HuH-7.5 (cell line): ENCODE results near the gene AAK1.
A peak's percentile ranks its signal among the peaks of the same experiment; 100 is the strongest.
"Not testable (repeated sequence)": the region's sequence is repeated elsewhere in the genome, so short reads cannot be mapped to it uniquely, and the experiment has no call there.

Experiments
- DNase-seq: peaks from one replicate; pipeline ENCODE4 v3.0.0; 2011; ENCODE audit warnings: low spot score

The AAK1 gene

DNA sequence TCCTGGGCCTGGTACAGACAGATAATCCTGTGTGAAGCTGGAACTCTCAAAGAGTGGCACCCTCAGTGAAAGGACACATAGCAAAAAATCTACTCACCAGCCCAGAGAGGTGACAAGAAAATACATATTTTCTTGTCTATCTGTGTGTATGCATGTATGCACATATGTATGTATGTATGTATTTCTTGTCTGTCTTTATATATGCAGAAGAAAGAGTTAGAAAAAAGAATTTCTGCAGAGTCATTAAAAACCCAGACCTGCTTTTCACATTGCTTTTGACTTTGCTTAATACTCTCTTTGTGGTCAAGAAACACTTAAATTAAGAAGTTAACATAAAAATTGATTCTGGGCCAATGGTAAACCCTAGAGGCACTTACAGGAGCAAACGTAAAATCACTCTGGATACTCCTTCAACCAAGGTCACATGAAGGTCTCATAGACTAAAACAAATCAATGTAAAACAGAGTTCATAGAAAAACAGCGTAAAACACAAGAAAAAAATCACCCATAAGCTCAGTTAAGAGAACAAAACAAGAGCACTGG, 16.5 kb upstream of the AAK1 start:
- DNase-seq = no peak

DNA sequence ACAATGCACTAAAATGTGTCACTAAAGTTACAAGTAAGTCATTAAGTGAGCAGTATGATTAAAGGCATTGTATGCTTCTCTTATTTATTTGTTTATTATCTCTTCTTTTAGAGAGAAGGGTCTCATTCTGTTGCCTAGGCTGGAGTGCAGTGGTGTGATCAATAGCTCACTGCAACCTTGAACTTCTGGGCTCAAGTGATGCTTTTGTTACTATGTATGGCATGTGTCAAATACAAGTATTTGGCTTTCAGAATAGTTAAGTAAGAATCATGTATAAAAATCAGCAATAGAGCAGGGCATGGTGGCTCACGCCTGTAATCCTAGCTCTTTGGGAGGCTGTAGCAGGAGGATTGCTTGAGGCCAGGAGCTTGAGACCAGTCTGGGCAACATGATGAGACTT, 15.8 kb upstream of the AAK1 start:
- no peak for DNase-seq

DNA sequence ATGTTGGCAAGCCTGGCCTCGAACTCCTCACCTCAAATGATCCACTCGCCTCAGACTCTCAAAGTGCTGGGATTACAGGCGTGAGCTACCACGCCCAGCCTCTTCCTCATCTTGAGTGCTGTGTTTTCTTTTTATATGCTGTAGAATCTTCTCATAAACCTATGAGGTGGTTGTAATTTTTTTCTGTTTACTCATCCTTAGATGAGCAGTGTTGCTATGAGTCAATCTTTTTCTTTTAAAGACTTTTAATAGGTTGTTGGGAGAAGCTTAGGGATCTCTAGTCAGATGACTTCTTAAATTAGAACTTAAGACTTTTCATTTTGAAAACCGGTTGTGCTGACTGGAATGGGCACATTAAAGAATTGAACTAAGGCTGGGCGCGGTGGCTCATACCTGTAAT, 8.7 kb upstream of the AAK1 start:
- no peak for DNase-seq

DNA sequence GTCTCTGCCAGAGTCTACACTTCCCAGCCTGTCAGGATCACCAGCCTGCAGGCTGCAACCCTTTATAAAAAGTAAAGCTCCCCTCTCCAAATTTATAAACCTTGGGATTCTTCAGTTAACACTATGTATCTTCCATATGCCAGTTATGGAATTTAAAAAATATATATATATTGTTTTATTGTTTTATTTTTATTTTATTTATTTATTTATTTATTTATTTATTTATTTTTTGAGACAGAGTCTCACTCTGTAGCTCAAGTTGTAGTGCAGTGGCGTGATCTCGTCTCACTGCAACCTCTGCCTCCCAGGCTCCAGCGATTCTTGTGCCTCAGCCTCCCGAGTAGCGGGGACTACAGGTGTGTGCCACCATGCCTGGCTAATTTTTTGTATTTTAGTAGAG, 3.7 kb upstream of the AAK1 start:
- DNase-seq = not testable (repeated sequence)

DNA sequence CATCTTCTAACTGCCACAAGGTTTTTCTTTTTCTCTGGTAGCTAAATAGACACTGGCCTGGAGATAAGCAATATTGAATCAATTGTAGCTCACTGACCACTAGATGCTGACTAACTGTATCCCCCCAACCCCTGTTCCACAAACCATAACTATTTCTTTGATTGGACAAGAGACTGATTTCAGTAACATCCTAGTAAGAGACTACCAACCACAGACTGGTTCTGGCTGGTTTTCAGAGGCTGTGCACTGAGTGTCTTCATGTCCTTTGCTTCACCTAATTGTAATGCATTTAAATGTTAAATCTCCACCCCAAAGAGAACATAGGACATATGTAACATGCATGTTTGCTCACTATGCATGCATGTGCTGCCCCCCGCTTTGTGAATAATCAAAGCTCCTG, 3.2 kb upstream of the AAK1 start:
- no peak for DNase-seq

DNA sequence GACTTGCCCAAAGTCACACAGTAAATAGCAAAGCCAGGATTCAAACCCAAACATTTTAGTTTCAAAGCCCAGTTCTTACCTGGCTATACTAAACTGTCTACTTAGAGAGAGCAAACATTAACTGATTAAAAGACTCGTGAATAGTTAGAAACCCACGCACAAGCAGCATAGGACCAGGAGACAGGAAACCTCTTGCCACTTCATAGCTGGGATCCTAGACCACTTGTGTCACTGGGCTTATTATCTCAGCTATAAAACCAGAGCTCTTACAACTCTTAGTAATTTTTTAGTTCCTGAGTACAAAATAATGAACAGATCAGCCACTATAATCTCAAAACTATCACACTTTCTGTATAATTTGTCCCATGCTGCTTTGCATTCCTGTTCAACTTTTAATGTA, 2.4 kb upstream of the AAK1 start:
- no peak for DNase-seq

DNA sequence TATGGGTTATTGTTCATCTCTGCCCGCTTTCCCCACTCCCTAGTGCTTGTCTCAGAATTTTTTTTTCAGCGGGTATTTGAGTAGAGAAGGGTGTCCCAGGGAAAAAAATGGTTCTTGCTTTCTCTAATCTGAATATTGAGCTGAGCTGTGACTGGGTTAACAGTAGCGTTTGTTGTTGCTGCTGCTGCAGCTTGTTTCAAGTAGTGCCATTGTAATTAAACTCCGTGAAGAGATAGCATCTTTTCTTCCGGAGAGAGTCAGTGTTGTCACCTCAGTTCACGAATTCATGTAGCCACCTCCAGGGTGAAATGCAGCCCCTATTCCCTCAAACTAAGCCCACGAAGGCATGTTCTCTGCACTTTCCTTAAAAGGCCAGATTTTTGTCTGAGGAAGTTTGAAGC, 1.5 kb upstream of the AAK1 start:
- DNase-seq = no peak

DNA sequence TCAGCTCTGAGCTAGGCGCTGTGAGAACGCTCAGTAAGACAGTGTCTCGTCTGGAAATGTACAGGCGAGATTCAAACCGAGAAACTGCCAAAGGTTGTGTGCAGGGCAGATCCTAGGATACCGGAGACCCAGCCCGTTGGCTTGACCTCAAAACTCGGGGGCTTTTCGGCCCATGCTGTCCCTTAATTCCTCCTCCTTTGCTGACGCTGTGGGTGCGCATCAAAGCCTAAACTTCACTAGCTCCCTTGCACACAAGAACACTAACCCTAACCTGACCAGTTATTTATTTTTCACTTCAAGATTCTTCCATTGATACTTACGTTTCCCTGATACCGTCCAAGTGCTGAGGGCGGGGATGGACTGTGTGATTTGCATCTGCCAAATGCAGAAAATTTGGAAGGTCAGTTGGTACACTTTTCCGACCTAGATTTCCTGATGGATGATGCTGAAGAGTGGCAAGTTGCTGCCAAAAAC, 1.0 kb upstream of the AAK1 start:
- DNase-seq = no peak

DNA sequence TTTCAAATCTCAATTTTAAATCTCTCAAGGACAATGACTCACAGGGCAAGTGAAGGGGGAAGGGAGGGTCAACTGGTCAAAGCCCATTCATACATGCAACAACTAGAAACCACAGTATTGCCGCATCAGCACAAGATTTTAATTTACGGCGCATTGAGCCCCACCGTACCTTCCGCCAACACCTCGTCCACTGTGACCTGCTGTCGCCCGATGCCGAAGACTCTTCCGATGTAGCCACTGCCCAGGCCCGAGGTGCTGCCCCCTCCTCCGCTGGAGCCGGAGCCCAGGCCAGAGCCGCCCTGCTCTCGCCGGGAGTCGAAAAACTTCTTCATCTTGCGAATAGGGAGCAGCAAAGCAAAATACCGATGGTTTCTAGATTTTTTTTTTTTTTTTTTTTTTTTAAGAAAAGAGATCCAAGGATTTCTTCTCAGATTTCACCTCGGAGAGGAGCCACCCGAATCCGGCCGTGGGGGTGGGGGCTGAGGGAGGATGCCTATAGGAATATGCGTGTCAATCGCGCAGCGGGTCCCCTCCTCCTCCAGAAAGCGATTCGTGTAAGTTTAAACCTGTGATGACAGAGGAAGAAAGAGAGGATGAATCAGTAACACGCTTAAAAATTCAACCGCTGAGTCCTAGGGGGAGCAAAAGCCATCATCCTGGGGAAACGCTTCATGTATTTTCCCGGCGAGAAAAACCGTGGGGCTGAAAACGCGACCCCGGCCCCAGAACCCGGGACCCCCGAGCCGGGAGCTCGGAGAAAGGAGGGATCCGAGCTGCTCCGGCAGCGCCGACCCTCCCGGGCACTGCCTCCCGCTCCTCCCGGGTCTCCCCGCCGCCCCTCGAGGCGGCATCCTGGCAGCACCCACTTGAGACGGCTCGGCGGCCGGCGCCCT, 584 bp downstream of the AAK1 start:
- DNase-seq = peak; percentile 43

DNA sequence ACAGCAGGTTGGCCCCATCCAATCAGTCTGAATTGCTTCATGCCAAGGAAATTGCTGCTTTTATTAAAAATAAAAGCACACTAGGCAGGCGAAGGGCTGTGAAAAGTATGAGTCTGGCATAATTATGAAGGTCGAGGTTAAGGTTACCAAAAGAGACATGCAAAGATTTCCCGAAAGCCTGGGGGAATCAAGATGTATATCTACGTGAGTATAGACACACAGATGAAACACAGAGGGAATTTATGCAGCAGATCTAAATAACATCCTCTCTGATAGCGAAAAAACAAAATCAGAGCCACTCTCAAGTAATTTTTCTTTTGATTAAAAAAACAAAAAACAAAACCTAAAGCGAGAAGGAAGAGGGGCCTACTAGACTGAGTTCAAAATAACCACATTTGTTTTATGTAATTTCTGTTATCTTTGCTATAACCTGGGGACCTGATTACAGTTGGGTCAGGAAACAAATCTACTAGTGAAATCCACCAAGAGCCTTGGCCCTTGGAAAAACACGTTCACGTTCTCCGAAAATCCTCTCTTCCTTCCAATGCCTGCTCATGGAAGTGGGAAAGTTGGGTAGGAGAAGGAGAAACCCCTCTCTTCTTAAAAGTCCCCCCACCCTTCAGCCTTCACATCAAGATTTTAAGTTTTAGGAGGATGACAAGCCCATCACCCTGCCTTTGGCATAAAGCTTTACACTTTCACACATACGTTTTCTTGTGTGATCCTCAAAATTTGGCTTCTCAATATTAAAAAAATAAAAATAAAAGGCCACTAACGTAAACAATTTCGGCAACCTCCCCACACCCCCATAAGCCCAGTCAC, 1.4 kb downstream of the AAK1 start:
- no peak for DNase-seq

DNA sequence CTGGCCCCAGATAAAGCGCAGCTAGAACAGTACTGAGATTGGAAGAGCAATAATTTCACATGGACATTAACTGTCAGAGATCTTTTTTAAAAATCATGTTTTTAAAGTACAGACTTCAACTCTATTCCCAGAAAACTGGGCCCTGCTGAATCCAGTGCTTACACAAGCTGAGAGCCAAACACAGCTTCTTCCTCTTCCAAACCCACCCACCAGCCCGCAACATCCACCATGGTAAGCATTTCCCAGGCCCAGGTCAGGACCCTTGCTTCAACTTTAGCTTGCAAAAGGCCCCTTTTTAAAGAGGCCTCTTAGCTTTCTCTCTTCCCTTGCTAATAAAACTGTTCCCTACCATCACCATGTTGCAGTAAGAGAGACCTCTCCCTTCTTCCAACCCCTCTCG, 2.1 kb downstream of the AAK1 start:
- no peak for DNase-seq

DNA sequence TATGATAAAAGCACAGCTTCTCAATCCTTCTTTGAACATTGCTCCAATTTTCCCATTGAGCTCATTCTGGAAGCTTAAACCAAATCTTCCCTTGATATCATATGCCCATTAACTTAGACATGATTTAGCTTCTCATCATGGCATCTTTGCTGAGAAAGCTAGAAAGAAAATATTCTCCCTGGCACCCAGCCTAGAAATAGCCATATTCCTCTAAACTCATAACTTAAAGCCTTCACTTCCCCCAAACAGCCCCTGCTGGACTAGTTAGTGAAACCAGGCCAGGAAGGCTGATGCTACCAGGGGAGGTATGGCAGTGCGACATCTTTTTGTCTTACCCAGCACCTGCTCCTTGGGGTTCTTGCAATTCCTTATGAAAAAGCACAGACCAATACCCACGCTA, 4.3 kb downstream of the AAK1 start:
- DNase-seq = no peak

DNA sequence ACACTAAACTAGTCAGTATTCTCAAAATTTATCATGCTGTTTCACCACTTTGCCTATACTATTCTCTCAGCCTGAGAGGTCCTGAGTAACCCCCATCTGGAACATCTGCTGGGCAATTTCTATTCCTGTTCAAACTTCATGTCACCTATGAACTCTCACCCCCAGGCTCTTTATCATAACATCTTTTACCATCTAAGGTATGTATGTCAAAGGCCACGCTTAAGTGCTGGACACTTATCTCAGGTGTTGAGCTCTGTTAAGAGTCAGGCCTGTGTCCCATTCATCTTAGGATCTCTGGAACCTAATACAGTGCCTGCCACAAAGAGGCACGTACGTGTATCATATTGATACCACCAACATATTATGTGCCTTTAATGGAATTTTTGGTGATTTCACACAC, 4.9 kb downstream of the AAK1 start:
- no peak for DNase-seq

DNA sequence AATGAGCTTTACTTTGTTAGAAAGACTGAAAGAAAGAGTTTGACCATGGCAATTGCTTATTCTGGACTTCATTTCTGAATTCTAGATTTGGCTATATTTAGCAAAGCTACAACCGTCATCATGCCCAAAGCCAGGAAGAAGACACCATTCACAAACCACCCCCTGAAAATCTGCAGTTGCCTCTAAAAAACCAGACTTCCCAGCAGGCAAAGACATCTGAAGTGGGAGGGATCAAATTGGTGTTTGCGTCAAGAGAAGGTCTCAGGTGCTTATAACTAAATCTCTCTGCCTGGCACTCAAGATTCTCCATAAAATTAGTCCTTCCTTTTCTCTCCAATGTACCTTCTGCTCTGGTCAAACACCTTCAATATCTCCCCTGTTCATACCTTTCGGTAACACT, 5.6 kb downstream of the AAK1 start:
- DNase-seq = no peak

DNA sequence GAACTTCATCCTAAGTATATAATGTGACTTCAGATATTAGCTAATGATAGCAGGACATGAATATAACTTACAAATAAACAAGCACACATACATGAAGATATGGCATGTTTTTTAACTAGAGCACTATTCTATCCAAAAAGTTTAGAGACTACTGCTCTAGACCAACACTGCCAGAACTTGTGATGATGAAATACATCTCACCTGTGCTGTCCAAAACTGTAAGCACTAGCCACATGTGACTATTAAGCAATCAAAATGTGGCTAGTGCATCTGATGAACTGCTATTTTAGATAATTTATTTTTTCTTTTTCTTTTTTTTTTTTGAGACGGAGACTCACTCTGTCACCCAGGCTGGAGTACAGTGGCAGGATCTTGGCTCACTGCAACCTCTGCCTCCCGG, 7.1 kb downstream of the AAK1 start:
- DNase-seq = no peak

DNA sequence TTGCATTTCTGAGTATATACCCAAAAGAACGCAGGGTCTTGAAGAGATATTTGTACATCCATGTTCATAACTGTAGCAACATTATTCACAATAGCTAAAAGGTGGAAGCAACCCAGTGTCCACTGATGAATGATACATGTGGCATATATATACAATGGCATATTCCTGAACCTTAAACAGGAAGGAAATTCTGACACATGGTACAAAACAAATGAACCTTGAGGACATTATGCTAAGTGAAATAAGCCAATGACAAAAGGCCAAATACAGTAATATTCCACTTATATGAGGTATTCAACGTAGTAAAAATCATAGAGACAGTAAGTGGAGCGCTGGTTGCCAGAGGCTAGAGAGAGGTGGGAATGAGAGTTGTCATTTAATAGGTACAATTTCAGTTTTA, 8.1 kb downstream of the AAK1 start:
- DNase-seq = no peak

DNA sequence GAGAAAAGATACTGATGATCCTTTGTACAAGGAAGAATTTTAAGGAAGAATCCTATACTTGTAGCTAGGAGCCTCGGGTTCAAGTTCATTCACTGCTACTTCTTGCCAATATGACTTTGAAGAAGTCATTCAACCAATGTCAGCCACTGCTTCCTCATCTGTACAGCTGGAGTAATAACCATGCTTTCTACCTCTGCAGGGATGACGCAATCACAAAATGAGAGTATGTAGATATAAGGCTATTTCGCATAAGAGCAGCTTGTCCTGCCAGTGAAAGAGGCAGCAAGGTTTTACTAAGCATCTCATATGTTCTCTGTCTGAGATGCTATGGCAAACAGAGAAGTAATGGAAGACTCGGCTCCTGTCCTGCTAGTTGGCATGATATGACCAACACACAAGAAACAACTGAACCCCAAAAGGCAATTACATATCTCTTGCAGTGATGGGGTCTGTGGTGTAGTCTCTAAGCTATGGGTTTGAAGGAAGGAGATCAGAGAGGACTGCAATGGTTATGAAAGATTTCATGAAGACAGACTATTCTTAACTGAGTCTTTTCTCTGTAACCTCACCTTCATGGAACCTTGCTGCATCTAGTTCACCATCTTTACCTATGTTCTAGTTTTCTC, 9.2 kb downstream of the AAK1 start:
- DNase-seq = no peak

DNA sequence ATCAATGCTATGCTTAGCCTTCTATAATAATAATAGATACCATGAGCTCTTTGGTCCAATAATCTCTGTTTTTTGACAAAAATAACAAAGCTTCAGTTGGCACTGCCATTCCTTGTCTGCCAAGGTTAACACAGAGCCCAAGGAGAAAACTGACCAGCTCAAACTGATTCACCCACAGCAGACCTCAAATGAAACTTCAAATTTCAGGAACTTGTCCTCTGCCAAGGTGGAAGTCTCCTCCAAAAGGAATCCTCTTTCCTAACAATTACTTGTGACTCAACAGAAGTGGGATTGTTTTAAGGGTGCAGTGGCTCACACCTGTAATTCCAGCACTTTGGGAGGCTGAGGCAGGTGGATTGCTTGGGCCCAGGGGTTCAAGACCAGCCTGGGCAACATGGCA, 12.1 kb downstream of the AAK1 start:
- DNase-seq = no peak

DNA sequence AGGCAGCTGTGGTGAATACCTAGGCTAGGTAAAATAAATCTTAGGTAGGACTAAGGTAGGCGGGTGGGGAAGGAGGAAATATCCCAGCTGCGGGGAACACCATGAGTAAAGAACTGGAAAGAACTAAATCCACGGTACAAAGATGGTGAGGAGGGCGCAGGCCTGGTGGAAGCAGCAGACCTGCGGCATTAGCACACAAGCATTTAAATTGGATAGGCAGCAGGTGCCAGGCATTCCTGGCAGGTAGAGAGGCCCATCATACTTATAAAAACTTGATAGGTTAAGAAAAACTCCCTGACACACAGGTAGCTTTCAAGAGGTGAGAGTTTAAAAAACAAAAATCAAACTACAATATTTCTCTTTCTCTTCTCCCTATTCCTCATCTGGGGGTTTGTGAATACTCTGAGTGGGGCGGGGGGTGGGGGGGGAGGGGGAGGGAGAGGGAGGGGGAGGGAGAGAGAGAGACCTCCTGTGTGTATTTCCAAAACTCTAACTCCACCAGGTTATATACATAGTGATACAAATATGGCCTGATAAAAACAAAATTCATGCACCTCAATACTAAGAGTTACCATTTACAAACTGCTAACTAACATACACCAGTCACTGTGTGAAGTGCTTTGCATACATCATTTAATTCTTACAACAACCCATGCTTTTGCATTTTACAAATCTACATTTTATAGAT, 13.5 kb downstream of the AAK1 start:
- DNase-seq = no peak

DNA sequence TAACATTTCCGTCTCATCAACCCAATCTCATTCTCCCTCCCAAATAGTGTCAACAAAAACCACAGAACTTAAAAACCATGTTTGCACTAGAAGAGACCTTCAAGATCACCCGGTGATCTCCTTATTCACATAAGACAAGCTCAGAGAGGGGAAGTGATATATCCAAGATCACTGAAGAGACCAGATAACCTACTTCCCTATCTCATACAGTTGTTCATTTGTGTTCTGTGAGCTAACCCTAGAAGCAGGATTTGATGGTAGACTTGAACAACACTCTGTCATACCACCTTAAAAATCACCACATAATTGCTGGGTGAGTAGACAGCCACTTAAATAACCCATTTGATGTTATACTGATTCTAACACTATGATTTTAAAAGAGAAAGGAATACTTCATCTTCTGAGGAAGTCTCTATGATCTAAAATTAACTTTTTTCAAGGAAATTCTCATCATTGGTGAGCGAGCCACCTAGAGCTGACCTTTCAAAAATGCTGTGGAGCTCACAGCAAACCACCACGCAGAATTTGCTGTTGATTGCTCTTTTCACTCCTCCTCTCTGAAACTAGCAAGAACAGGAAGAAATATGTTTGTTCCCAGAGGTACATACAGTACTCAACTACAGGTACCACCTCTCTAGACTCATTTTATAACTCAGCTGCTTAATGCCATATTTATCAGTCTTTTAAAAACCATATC, 15.1 kb downstream of the AAK1 start:
- no peak for DNase-seq

DNA sequence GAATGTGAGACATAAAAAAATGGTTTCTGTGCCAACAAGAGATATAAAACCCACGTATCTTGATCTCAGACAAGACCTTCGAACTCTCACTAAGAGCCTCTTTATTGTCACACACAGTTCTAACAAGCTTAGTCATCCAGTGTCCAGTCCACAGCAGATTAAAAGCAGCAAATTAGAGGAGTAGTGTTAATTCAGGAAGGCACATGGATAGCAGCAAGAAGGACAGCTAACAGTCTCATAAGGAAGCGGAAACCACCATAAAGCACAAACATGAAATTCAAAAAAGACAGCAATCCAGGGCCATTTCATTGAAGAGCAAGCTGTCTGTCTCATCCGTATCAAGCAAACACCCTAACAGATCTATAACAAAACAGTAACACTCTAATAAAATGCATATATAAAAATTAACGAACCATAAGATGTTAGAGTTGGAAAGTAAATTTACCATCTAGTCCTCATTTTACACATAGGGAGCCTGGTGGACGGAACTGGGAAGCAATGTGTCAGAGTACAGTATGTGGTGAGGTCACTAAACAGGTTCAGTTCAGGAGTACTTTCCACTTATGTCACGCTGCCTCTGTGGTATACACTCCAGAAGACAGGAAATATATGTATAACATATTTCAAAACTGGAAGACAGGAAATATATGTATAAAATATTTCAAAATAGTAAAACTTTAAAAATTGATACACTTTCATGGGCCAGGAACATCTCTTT, 18.3 kb downstream of the AAK1 start:
- DNase-seq = no peak
